Measurements from ENCODE around the gene CHIC1. TPM values are rescaled to one million over a fixed set of nuclear protein-coding genes. Genes with fewer than 3 reads are reported as not detected.
"Not testable (repeated sequence)": the region's sequence is repeated elsewhere in the genome, so short reads cannot be mapped to it uniquely, and the experiment has no call there.

The CHIC1 gene
- 10 to 100 TPM; 10.5 to 14.6 (median 11.7) TPM for total RNA-seq

- 31% methylated on average over 51 of the region's 51 CpGs for WGBS
- TF ChIP-seq POLR2AphosphoS5 (IDR thresholded peaks at IDR 0.05) (peak; percentile 12 to 36), EP300 (IDR thresholded peaks at IDR 0.05) (no peak), CTCF (IDR thresholded peaks at IDR 0.05) (no peak), POLR2A (IDR thresholded peaks at IDR 0.05; ENCODE audit: low read depth) (no peak)
- no peaks in the 10 kb centered on the region for H3K36me3 ChIP-seq
- peak within 1 kb of the TSS; percentile 60 to 75 (median 69) for H3K4me3 ChIP-seq
- peak within 1 kb of the TSS; percentile 84 to 88 (median 86) for H3K27ac ChIP-seq (replicated peaks in 1 of 4)
- DNase-seq (ENCODE audit: extremely low spot score): peak; percentile 93
- intact Hi-C loops (cut with DNase I): no loop called here
- H3K4me1 ChIP-seq: peaks cover 0 to 23% (median 15%) of the 10 kb centered on the region in 4 donors
- H3K9me3 ChIP-seq: no peaks in the 10 kb centered on the region
- no peaks in the 10 kb centered on the region for H3K27me3 ChIP-seq
These were observed at the start of gene CHIC1 for GRCh38 chrX:73562984-73563737. TSS of gene CHIC1 (plus strand) at chrX:73563197. CDS start at chrX:73563285, 88 bp downstream.

GRCh38 chrX:73522823-73523222, 40.2 kb upstream of the CHIC1 start:
- H3K27ac ChIP-seq (replicated peaks in 1 of 4); H3K36me3 ChIP-seq; H3K4me1 ChIP-seq; DNase-seq (ENCODE audit: extremely low spot score); intact Hi-C loops (cut with DNase I); H3K4me3 ChIP-seq; H3K27me3 ChIP-seq: not testable (repeated sequence)
- H3K9me3 ChIP-seq: peaks cover 0 to 17% (median 0%) of the 10 kb centered on the region in 4 donors
- WGBS: 65% methylated on average over 2 of the region's 2 CpGs

GRCh38 chrX:73524906-73525305, 38.1 kb upstream of the CHIC1 start:
- Histone ChIP-seq H3K4me3 (no peak overlapping the region), H3K27ac (replicated peaks in 1 of 4) (no peak overlapping the region), H3K27me3 (no peaks in the 10 kb centered on the region), H3K36me3 (no peaks in the 10 kb centered on the region), H3K4me1 (no peaks in the 10 kb centered on the region), H3K9me3 (peaks cover 0 to 16% (median 0%) of the 10 kb centered on the region in 4 donors)
- intact Hi-C loops (cut with DNase I): no loop called here
- TF ChIP-seq POLR2A (IDR thresholded peaks at IDR 0.05; ENCODE audit: low read depth) (no peak), POLR2AphosphoS5 (IDR thresholded peaks at IDR 0.05) (no peak), CTCF (IDR thresholded peaks at IDR 0.05) (no peak), EP300 (IDR thresholded peaks at IDR 0.05) (no peak)
- WGBS: 82% methylated on average over 8 of the region's 8 CpGs
- DNase-seq (ENCODE audit: extremely low spot score): no peak

- H3K27me3 ChIP-seq: no peaks in the 10 kb centered on the region
- 44% methylated on average over 13 of the region's 13 CpGs for WGBS
- TF ChIP-seq POLR2A (IDR thresholded peaks at IDR 0.05; ENCODE audit: low read depth): no peak
- TF ChIP-seq EP300 (IDR thresholded peaks at IDR 0.05): no peak
- no peak for TF ChIP-seq POLR2AphosphoS5 (IDR thresholded peaks at IDR 0.05)
- TF ChIP-seq CTCF (IDR thresholded peaks at IDR 0.05): no peak
These were observed 36.9 kb upstream of the CHIC1 start for GRCh38 chrX:73525928-73526690.

GRCh38 chrX:73531655-73532054, 31.3 kb upstream of the CHIC1 start:
- intact Hi-C loops (cut with DNase I): not testable (repeated sequence)
- WGBS: 80% methylated on average over 4 of the region's 4 CpGs

More at GRCh38 chrX:73525928-73526690, 36.9 kb upstream of the CHIC1 start:
- Histone ChIP-seq H3K4me3 (no peak overlapping the region), H3K4me1 (no peaks in the 10 kb centered on the region), H3K27ac (replicated peaks in 1 of 4) (no peak overlapping the region), H3K9me3 (peaks cover 0 to 14% (median 0%) of the 10 kb centered on the region in 4 donors), H3K36me3 (no peaks in the 10 kb centered on the region)
- DNase-seq (ENCODE audit: extremely low spot score): no peak
- intact Hi-C loops (cut with DNase I): no loop called here

More at GRCh38 chrX:73531655-73532054, 31.3 kb upstream of the CHIC1 start:
- peaks cover 0 to 11% (median 0%) of the 10 kb centered on the region in 4 donors for H3K9me3 ChIP-seq
- H3K27ac ChIP-seq (replicated peaks in 1 of 4); H3K36me3 ChIP-seq; H3K27me3 ChIP-seq; DNase-seq (ENCODE audit: extremely low spot score); H3K4me1 ChIP-seq; H3K4me3 ChIP-seq: not testable (repeated sequence)
